ENCODE measurements around the gene NOTCH3.

- TF ChIP-seq EZH2phosphoT487 (IDR thresholded peaks at IDR 0.05; ENCODE audit: low read depth, severe bottlenecking, unreplicated experiment) (no peak), CTCF (IDR thresholded peaks at IDR 0.05; ENCODE audit: poor library complexity) (no peak), EZH2 (IDR thresholded peaks at IDR 0.05; ENCODE audit: borderline replicate concordance) (no peak)
These were observed 77.5 kb downstream of the NOTCH3 start for GRCh38 chr19:15123031-15123890.
